Activated naive CD8-positive, alpha-beta T cell treated with anti-CD3 and anti-CD28 coated beads, Interleukin-2, amount 10 ng/mL, durations not matched to agents 7 days and 5 days (primary cell): ENCODE measurements around the gene FEM1B. TPM values are rescaled to one million over a fixed set of nuclear protein-coding genes. Genes with fewer than 3 reads are reported as not detected.
"Not testable (repeated sequence)": the region's sequence is repeated elsewhere in the genome, so short reads cannot be mapped to it uniquely, and the experiment has no call there.

ENCODE experiments used
- ATAC-seq: fragments of 150-1000 bp; cut with Tn5 transposase; one replicate; pipeline ENCODE4 v1.10.0; 2021; ENCODE audit warnings: low read depth, moderate library complexity
- POLR2A ChIA-PET: fragments of 350-600 bp; sonication (Branson Sonifier 250); formaldehyde crosslinking; loops from one replicate; lab custom pipeline; 2021; ENCODE audit warnings: antibody characterized with exemption; lab: Charles Lee
- DNase-seq: peaks from one replicate; pipeline ENCODE4 v3.0.0; 2021
- H3K27ac Mint-ChIP-seq: one replicate; pipeline ENCODE4 v1.8.0; 2022; ENCODE audit warnings: mild to moderate bottlenecking, mixed read lengths
- H3K27me3 Mint-ChIP-seq: one replicate; pipeline ENCODE4 v1.8.0; 2022; ENCODE audit warnings: mild to moderate bottlenecking, moderate library complexity, mixed read lengths
- H3K36me3 Mint-ChIP-seq: one replicate; pipeline ENCODE4 v1.8.0; 2021; ENCODE audit warnings: mild to moderate bottlenecking, mixed read lengths
- H3K4me1 Mint-ChIP-seq: one replicate; pipeline ENCODE4 v1.8.0; 2021; ENCODE audit warnings: mixed read lengths
- H3K4me3 Mint-ChIP-seq: one replicate; pipeline ENCODE4 v1.8.0; 2022; ENCODE audit warnings: mild to moderate bottlenecking, moderate library complexity, mixed read lengths
- H3K9me3 Mint-ChIP-seq: one replicate; pipeline ENCODE4 v1.8.0; 2021; ENCODE audit warnings: mixed read lengths
- total RNA-seq, 2 experiments: library from RNA; stranded (reverse); gene quantifications; one replicate each; pipeline ENCODE4 v1.2.3, GENCODE V29; 2021

The FEM1B gene
- 10 to 100 TPM; 51.9 to 54.0 TPM for total RNA-seq

DNA sequence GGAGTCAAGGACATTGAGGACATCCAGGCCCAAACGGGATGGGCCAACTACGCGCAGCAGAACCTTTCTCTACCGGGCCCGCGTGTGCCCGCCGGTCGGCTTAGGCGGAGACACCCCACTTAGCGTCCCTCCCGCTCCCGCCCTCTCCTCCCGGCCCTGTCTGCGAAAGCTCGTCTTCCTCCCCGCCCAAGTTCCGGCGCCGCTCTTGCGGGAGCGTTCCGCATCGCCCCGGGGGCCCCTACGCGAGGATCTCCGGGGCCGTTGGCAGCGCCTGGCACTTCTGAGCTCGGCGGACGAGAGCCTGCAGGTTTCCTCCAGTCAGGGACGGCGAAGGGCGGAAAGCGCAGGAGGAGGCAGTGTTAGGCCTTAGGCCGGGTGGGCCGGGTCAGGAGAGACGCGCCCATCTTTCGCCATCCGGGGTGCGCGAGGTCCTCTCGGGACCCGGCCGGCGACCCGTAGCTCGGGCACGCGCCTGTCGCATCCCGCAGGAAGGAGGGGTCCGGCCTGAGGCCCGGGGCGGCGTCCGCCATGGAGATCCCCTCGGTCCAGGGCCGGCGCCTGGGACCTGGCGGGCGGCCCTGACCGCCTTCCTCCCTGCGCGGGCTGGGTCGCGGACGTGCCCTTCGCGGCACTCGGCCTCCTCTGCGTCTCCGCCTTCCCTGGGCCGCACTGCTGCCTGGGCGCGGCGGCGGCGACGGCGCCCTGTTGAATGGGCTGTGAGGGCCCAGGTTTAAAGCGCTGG is at the start of gene FEM1B:
FEM1B (plus strand) TSS at position 143 of the 742 bp plus-strand sequence. CDS start 673 bp downstream, outside the sequence.
- DNase-seq, result peak; percentile 91
- peak; percentile 84 for ATAC-seq
- H3K27me3 Mint-ChIP-seq, result no peaks in the 10 kb centered on the region
- no peaks in the 10 kb centered on the region for H3K9me3 Mint-ChIP-seq
- peaks cover 9% of the 10 kb centered on the region for H3K36me3 Mint-ChIP-seq
- peaks cover 30% of the 10 kb centered on the region for H3K4me1 Mint-ChIP-seq
- POLR2A ChIA-PET, result interaction anchor here (0.6 to 2.9 kb wide), 22 partner anchors 11 to 736 kb away, joined by 3 to 18 read pairs (median 6); partner anchors contain the start of genes CLN6, MAP2K5 and PIAS1
- peak within 1 kb of the TSS; percentile 95 for H3K27ac Mint-ChIP-seq
- peak within 1 kb of the TSS; percentile 96 for H3K4me3 Mint-ChIP-seq

DNA sequence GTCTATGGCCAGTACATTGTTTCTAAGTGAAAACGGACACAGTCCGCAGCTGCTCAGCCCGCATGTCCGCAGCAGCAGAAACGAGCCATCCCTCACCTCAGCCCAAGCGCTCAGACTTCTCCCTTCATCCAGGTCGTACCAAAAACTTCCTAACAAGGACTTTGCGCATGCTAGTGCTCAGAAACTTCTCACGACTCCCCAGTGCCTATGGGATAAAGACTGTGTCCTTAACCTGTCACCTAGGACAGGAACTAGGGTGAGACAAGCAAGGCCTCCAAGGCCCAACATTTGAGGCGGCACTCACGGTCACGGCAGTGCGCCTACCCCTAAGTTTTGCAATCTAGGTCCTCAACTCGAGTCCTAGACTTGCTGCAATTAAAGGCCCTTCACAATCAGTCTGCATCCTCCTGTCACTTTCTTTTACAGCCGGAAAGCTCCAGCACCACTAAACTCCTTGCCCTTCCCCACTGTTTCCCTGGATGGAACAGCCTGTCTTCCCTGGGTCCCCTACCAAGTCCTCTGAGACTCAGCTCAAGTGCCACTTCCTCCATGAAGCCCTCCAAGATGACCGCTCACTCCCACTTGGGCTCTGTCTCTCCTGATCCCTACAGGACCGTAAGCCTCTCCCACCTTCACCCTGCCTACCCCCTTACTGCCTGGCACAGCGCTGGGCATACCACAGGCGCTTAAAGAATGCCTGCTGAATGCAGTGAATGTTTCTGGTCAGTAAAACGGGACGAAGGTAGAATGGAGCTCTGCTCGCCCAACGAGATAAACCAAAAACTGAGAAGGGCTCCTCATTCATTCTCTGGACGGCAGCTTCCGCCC is 49.2 kb upstream of the FEM1B start:
- Mint-ChIP-seq H3K36me3 (peaks cover 1% of the 10 kb centered on the region), H3K9me3 (no peaks in the 10 kb centered on the region), H3K4me3 (peak overlapping the region; percentile 90), H3K27ac (peak overlapping the region; percentile 89), H3K27me3 (peaks cover 3% of the 10 kb centered on the region), H3K4me1 (peaks cover 40% of the 10 kb centered on the region)
- no peak for DNase-seq
- ATAC-seq, result no peak
- POLR2A ChIA-PET, result interaction anchor here (0.7 to 3.2 kb wide), 5 partner anchors 9 to 592 kb away, joined by 3 to 16 read pairs (median 3); partner anchors contain the start of genes ANP32A and FEM1B

DNA sequence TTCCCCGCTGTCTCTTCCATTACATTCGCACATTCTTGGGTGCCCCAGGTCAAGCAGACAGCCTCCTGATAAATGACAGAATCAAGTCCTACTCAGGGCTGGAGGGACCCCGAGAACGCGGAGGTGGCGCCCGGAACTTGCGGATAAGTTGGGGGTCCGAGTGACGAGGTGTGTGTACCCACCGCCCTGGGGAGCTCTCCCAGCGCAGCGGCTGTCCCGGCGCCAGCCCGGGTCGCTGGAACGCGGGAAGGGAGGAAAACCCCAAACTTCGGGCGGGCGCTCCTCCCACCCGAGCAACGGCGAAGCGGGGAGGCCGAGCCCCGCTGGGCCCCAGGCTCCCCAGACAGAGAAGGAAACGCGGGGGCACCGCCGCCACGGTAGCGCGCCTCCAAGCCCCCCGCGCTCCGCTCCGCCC is 48.6 kb upstream of the FEM1B start:
- H3K27ac Mint-ChIP-seq, result peak overlapping the region; percentile 89
- H3K4me1 Mint-ChIP-seq, result peaks cover 39% of the 10 kb centered on the region
- POLR2A ChIA-PET, result interaction anchor here (0.7 to 3.2 kb wide), 6 partner anchors 9 to 175 kb away, joined by 3 to 16 read pairs (median 6); partner anchors contain the start of genes FEM1B and PIAS1
- H3K9me3 Mint-ChIP-seq, result no peaks in the 10 kb centered on the region
- peak; percentile 0 for ATAC-seq
- DNase-seq, result no peak
- H3K27me3 Mint-ChIP-seq, result peaks cover 3% of the 10 kb centered on the region
- H3K36me3 Mint-ChIP-seq, result peaks cover 1% of the 10 kb centered on the region
- peak overlapping the region; percentile 90 for H3K4me3 Mint-ChIP-seq

DNA sequence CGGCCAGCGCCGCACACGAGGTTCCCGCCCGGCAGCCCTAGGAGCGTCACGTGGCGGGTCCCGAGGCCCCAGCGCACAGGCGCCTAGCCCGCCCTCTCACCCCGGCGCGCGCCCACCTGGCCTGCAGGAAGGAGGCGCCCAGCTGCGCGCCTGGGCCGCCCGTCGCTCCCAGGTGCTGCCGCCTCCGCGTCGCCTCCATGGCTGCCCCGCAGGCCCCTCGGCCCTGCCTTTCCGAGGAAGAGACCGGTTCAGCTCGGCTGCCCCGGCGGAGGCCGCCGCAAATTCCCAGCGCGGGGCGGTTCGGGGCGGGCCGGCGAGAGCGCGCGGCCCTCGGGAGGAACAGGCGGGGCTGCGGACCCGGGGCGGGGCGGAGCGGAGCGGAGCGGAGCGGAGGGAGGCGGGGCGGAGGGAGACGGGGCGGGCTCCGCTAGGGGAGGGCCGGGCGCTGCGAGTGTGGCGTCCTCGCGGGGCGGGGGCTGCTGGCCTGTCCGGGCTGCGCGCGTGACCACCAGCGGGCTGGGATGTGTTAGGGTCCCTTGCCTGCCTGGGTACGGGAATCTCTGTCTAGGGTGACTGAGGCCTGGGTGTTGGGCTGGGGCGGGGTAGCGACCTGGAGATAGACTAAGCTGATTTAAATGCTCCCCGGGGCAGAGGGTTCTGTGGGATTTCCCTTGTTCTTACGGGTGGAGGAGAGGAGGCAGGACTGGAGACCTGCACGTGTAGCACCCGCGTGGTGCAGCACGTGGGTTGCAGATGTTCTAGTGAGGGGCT is 48.0 kb upstream of the FEM1B start, which contains the start of gene CLN6:
CLN6 (minus strand) TSS at position 343 of the 771 bp plus-strand sequence; CDS start at position 199, 144 bp downstream.
- POLR2A ChIA-PET, result interaction anchor here (0.6 to 3.2 kb wide), 5 partner anchors 18 to 175 kb away, joined by 3 to 16 read pairs (median 8); partner anchors contain the start of genes FEM1B and PIAS1
- peak within 1 kb of the TSS; percentile 97 for H3K27ac Mint-ChIP-seq
- H3K36me3 Mint-ChIP-seq, result no peaks in the 10 kb centered on the region
- H3K27me3 Mint-ChIP-seq, result peaks cover 3% of the 10 kb centered on the region
- ATAC-seq (peak; percentile 85), DNase-seq (peak; percentile 93)
- H3K4me3 Mint-ChIP-seq, result peak within 1 kb of the TSS; percentile 99
- H3K9me3 Mint-ChIP-seq, result no peaks in the 10 kb centered on the region
- peaks cover 35% of the 10 kb centered on the region for H3K4me1 Mint-ChIP-seq

DNA sequence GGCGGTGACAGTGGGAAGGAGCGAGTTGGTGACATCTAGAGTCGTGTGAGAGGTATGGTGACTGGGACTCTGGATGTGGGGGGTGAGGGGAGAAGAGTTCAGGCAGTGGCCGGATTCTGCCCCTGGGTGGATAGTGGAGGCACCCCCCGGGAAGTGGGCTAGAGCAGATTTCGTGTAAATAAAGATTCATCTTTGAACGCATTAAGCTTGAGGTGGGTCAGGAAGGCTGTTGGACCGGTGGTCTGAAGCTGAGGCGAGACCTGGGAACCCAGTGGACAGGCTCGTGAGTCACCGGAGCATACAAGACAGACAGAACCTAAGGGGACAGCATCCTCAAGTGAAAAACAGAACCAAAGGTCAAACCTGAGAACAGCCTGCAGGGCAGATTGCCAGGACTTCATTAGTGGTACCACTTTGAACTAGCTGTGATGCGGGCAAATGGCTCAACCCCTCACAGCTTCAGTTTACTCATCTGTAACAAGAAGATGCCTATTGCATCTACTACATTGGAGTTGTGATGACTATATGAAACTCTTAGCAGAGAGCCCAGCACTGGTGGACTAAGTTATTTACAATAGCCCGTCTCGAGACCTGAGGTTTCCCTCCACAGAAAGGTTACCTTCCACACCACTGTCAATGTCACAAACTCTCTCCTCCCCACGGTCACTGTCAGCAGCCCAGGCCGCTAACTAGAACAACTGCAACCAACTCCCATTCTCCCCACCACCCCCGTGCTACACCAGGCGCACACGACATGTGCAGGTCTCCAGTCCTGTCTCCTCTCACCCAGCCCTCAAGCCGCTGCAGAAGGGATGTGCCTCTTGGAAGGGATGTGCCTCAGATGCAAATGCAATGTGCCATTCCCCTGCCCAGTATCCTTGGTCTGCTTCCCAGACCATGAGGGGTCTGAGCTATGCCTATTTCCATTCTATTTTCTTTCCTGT is 47.1 kb upstream of the FEM1B start:
- H3K9me3 Mint-ChIP-seq, result no peaks in the 10 kb centered on the region
- POLR2A ChIA-PET, result interaction anchor here (1.2 to 3.2 kb wide), 3 partner anchors 25 to 176 kb away, joined by 3 to 16 read pairs (median 9); partner anchors contain the start of genes FEM1B and PIAS1
- no peak for DNase-seq
- peak overlapping the region; percentile 99 for H3K4me3 Mint-ChIP-seq
- no peaks in the 10 kb centered on the region for H3K36me3 Mint-ChIP-seq
- no peak for ATAC-seq
- H3K4me1 Mint-ChIP-seq, result peaks cover 28% of the 10 kb centered on the region
- peak overlapping the region; percentile 97 for H3K27ac Mint-ChIP-seq
- peaks cover 3% of the 10 kb centered on the region for H3K27me3 Mint-ChIP-seq

DNA sequence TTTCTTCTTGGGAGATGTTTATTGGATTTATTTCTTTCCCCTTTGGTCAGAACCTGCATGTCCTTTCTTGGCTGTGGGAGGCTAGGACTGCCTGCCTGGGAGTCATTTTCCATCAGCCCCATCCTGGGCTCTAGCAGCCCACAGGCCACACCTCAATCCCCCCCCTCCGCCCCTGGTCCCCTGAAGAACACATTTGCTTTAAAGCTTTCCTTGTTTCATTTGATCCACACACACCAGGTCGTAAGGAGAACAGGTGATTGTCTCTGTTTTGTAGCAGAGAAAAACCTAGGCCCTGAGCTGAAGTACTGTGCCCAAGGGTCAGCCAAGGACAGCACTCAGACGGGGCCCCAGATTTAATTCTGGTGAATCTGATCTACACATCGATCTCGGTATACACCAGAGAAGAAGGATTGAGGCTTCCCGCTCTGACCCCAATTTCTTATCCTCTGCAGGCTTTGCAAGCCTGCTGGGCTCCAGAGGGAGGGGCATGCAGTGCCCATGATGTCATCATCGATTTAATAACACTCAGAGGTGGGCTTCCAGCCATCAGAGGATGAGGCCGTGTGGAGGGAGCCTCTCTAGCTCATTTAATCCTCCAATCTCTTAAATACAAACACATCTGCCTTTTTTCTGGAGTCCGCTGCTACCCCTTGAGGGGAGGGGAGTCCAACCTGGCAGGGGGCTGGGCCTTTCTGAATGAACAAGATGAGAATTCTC is 46.3 kb upstream of the FEM1B start:
- H3K4me3 Mint-ChIP-seq, result peak overlapping the region; percentile 56
- DNase-seq, result no peak
- peak overlapping the region; percentile 21 for H3K27ac Mint-ChIP-seq

DNA sequence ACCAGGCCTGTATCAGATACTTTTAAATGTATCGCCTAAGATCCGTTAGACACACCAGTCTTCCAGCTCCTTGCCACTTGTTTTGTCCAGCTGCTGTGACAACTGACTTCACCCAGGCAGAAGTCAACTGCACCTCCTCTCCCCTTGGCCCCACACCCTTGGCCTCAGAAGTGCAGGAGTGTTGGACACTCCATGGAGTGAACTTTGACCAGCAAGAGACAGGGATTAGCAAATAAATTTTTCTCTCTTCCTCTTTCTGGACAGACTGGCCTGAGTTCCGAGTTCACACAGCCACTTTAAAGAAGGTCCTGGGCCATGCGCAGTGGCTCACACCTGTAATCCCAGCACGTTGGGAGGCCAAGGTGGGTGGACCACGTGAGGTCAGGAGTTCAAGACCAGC is 45.1 kb upstream of the FEM1B start:
- Mint-ChIP-seq H3K4me3 (no peak overlapping the region), H3K27me3 (peaks cover 3% of the 10 kb centered on the region), H3K4me1 (peaks cover 21% of the 10 kb centered on the region), H3K27ac (no peak overlapping the region), H3K36me3 (peaks cover under 1% of the 10 kb centered on the region), H3K9me3 (no peaks in the 10 kb centered on the region)
- POLR2A ChIA-PET, result no interaction called here
- ATAC-seq (no peak), DNase-seq (no peak)

More for the DNA sequence above, 46.3 kb upstream of the FEM1B start:
- ATAC-seq, result no peak
- POLR2A ChIA-PET, result interaction anchor here (3.2 kb wide), 1 partner anchor 47 kb away, joined by 16 read pairs; the partner anchor contains the start of gene FEM1B
- H3K9me3 Mint-ChIP-seq, result no peaks in the 10 kb centered on the region
- H3K27me3 Mint-ChIP-seq, result peaks cover 3% of the 10 kb centered on the region
- peaks cover 23% of the 10 kb centered on the region for H3K4me1 Mint-ChIP-seq
- H3K36me3 Mint-ChIP-seq, result no peaks in the 10 kb centered on the region

DNA sequence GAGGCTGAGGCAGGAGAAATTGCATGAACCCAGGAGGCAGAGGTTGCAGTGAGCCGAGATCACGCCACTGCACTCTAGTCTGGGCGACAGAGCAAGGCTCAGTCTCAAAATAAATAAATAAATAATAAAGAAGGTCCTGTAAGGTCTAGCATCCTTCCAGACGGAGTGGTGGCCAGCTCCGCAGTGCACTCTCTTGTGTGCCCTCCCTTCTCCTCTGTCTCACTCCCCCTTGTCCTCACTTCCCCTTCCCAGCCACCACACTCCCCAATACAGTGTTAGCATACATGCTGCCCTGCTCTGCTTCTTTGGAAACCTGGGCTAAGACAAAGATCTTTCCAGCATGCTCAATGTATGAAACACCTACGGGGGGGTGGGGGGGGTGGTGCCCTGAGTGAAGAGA is 44.6 kb upstream of the FEM1B start:
- H3K9me3 Mint-ChIP-seq, result no peaks in the 10 kb centered on the region
- H3K36me3 Mint-ChIP-seq, result peaks cover 3% of the 10 kb centered on the region
- no peak overlapping the region for H3K4me3 Mint-ChIP-seq
- H3K27ac Mint-ChIP-seq, result no peak overlapping the region
- POLR2A ChIA-PET, result no interaction called here
- DNase-seq, result no peak
- no peak for ATAC-seq
- peaks cover 18% of the 10 kb centered on the region for H3K4me1 Mint-ChIP-seq
- peaks cover 6% of the 10 kb centered on the region for H3K27me3 Mint-ChIP-seq

DNA sequence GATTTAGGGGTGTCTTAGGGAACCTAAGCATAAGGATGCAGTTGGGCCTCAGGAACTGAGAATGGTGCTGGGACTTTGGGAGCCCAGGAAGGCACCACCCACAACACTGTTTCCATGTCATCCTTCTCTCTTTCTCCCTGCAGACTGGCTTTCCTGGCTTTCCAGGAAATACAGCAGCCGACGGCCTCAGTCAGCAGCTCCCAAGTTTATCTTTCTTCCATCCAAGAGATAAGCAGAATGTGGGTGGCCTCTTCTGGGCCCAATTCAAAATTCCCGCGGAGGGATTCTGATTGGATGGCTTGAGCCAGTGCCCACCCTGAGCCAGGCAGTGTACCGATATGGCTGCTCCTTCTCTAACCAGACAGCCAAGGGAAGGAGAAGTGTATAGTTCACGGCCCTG is 43.5 kb upstream of the FEM1B start:
- Mint-ChIP-seq H3K27ac (no peak overlapping the region), H3K27me3 (peaks cover 6% of the 10 kb centered on the region), H3K4me3 (no peak overlapping the region), H3K4me1 (peaks cover 9% of the 10 kb centered on the region), H3K9me3 (no peaks in the 10 kb centered on the region), H3K36me3 (peaks cover 3% of the 10 kb centered on the region)
- POLR2A ChIA-PET, result no interaction called here
- DNase-seq (no peak), ATAC-seq (no peak)

DNA sequence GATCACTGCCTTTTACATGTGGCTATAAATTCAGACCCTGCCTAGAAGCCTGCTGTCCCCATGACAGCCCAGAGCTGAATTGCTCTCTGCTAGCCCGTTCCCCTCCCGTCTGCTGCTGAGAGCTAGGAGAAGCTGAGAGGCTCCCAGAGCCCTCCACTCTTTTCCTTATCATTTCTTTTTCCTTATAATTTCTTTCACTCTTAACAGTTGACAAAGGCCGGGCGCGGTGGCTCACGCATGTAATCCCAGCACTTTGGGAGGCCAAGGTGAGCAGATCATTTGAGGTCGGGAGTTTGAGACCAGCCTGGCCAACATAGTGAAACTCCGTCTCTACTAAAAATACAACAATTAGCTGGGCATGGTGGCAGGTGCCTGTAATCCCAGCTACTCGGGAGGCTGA is 43.0 kb upstream of the FEM1B start:
- H3K4me1 Mint-ChIP-seq, DNase-seq, H3K27me3 Mint-ChIP-seq, ATAC-seq, H3K4me3 Mint-ChIP-seq, H3K36me3 Mint-ChIP-seq, H3K27ac Mint-ChIP-seq, POLR2A ChIA-PET, H3K9me3 Mint-ChIP-seq: not testable (repeated sequence)

DNA sequence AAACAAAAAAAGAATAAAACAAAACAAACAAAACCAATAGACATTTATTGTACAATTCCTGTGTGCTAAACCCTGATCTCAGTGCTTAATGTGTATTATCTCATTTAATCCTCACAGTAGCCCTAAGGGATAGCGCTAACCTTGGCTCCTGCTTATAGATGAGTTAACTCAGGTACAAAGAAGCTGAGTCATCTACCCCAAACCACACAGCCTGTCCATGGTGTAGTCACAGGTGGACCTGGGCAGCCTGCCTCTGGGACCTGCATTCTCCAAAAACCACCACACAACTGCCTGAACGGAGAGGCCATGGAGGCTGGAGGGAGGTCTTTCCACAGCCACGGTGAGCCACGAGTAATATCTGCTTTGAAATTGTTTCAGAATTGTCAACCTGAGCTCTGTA is 42.5 kb upstream of the FEM1B start:
- Mint-ChIP-seq H3K4me3 (no peak overlapping the region), H3K9me3 (no peaks in the 10 kb centered on the region), H3K36me3 (peaks cover 3% of the 10 kb centered on the region), H3K27me3 (peaks cover 6% of the 10 kb centered on the region), H3K27ac (no peak overlapping the region), H3K4me1 (peaks cover 6% of the 10 kb centered on the region)
- POLR2A ChIA-PET, result no interaction called here
- ATAC-seq, result no peak
- DNase-seq, result no peak
